Measurements from ENCODE around the gene EYA2.

DNA sequence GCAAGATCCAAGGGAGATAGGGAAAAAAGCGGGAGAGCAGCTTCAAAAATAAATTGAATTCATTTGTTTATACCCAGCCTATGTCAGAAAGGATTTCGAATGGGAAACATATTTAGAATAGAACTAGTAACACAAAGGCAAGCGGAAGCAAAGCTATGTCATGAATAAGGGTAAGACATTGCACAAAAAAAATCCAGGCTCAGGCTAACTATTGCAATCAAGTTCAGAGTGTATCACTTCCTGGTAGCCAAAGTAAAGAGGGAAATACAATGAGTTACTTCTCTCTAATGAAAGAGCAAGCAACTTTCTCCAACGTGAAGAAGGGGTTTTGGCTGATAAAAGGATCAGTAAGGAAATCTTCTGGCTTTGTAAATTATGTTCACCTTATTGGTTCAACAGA, 249.0 kb downstream of the EYA2 start:
- TF ChIP-seq, protein P1, sequence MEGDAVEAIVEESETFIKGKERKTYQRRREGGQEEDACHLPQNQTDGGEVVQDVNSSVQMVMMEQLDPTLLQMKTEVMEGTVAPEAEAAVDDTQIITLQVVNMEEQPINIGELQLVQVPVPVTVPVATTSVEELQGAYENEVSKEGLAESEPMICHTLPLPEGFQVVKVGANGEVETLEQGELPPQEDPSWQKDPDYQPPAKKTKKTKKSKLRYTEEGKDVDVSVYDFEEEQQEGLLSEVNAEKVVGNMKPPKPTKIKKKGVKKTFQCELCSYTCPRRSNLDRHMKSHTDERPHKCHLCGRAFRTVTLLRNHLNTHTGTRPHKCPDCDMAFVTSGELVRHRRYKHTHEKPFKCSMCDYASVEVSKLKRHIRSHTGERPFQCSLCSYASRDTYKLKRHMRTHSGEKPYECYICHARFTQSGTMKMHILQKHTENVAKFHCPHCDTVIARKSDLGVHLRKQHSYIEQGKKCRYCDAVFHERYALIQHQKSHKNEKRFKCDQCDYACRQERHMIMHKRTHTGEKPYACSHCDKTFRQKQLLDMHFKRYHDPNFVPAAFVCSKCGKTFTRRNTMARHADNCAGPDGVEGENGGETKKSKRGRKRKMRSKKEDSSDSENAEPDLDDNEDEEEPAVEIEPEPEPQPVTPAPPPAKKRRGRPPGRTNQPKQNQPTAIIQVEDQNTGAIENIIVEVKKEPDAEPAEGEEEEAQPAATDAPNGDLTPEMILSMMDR (IDR thresholded peaks at IDR 0.05): no peak
- TF ChIP-seq POLR2A (IDR thresholded peaks at IDR 0.05): no peak
